BLaER1 (cell line): ENCODE data around the gene ZBTB12.

Experiments
- H3K27ac ChIP-seq: shearing (Covaris generic); formaldehyde crosslinking; 2 replicates; pipeline ENCODE4 v1.8.1; 2022
- H3K27me3 ChIP-seq: shearing (Covaris generic); formaldehyde crosslinking; 2 replicates; pipeline ENCODE4 v1.8.1; 2022
- H3K36me3 ChIP-seq: shearing (Covaris generic); formaldehyde crosslinking; 2 replicates; pipeline ENCODE4 v1.8.1; 2022
- H3K4me1 ChIP-seq: shearing (Covaris generic); formaldehyde crosslinking; 2 replicates; pipeline ENCODE4 v1.8.1; 2022
- H3K4me2 ChIP-seq: shearing (Covaris generic); formaldehyde crosslinking; 2 replicates; pipeline ENCODE4 v1.8.1; 2022
- H3K4me3 ChIP-seq: shearing (Covaris generic); formaldehyde crosslinking; 2 replicates; pipeline ENCODE4 v1.8.1; 2022
- H3K9ac ChIP-seq: shearing (Covaris generic); formaldehyde crosslinking; 2 replicates; pipeline ENCODE4 v1.8.1; 2022
- H3K9me3 ChIP-seq: shearing (Covaris generic); formaldehyde crosslinking; 2 replicates; pipeline ENCODE4 v1.8.1; 2022
- H4K20me1 ChIP-seq: shearing (Covaris generic); formaldehyde crosslinking; 2 replicates; pipeline ENCODE4 v1.8.1; 2022
- Cebpa-rat ChIP-seq: shearing (Covaris generic); IDR thresholded peaks from 2 replicates; pipeline ENCODE4 v1.8.1; 2022

Gene ZBTB12

DNA sequence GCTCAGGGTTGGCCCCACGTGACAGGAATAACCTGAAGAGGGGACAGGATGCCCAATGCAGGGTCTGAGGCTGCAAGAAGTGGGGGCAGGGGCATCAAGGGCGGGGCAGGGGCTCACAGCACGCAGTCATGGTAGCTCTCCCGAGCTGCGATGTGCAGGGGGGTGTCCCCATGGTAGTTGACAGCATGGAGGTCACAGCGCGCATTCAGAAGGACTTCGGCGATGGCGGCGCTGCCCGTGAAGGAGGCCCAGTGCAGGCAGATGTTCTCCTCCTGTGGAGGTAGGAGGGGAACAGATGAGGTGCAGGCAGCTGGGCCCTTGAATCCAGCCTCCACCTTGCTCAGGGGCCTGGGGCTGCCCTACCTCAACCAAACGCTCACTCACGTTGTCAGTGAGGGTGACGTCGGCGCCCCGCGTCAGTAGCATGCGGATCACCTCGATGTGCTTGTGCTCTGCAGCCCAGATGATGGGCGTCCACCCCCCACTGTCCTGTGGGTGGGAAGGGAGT lies 17.3 kb downstream of the ZBTB12 start:
- Histone ChIP-seq H3K4me1 (no peaks in the 10 kb centered on the region), H3K36me3 (peaks cover 100% of the 10 kb centered on the region), H3K4me2 (no peak overlapping the region), H3K9ac (no peak overlapping the region), H4K20me1 (peaks cover 27% of the 10 kb centered on the region), H3K4me3 (no peak overlapping the region), H3K9me3 (no peaks in the 10 kb centered on the region), H3K27me3 (no peaks in the 10 kb centered on the region), H3K27ac (no peak overlapping the region)
- TF ChIP-seq Cebpa-rat, result no peak

DNA sequence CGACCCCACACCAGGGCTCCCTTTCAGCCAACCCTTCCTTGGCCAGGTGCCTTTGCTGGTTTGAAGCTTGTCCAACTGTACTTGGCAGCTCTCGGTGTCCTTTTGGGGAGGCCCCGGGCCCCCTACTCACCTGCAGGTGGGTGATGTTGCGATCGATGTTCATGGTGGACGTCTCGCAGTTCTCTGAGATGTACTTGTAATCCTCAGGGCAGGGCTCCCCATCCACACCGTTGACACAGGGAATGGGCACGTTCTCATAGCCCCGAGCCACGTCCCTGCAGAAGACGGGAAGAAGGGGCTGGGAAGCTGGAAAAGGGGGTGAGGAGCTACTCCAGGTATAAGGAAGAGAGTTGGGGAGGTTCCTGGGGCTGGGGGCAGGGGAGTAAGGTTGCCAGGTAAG lies 18.2 kb downstream of the ZBTB12 start:
- Histone ChIP-seq H3K27ac (no peak overlapping the region), H3K27me3 (no peaks in the 10 kb centered on the region), H4K20me1 (peaks cover 19% of the 10 kb centered on the region; the same call in 1 of the 2 replicates), H3K4me2 (no peak overlapping the region), H3K4me1 (no peaks in the 10 kb centered on the region), H3K9me3 (no peaks in the 10 kb centered on the region), H3K9ac (no peak overlapping the region), H3K36me3 (peaks cover 97% of the 10 kb centered on the region), H3K4me3 (no peak overlapping the region)
- TF ChIP-seq Cebpa-rat, result no peak

- H3K4me1 ChIP-seq, result no peaks in the 10 kb centered on the region
- no peak overlapping the region for H3K27ac ChIP-seq
- no peak for TF ChIP-seq Cebpa-rat
- peaks cover 19% of the 10 kb centered on the region; the same call in 1 of the 2 replicates for H4K20me1 ChIP-seq
- H3K27me3 ChIP-seq, result no peaks in the 10 kb centered on the region
- H3K4me2 ChIP-seq, result no peak overlapping the region
- no peak overlapping the region for H3K9ac ChIP-seq
- no peaks in the 10 kb centered on the region for H3K9me3 ChIP-seq
- H3K36me3 ChIP-seq, result peaks cover 84% of the 10 kb centered on the region
- H3K4me3 ChIP-seq, result no peak overlapping the region
Observed at GRCh38 chr6:31882344-31882743, 19.5 kb downstream of the ZBTB12 start.

GRCh38 chr6:31881136-31881859 lies 20.6 kb downstream of the ZBTB12 start:
- H3K4me2 ChIP-seq, result no peak overlapping the region
- H3K27ac ChIP-seq, result no peak overlapping the region
- H3K9me3 ChIP-seq, result no peaks in the 10 kb centered on the region
- peaks cover 73% of the 10 kb centered on the region for H3K36me3 ChIP-seq
- no peaks in the 10 kb centered on the region for H3K4me1 ChIP-seq
- peaks cover 19% of the 10 kb centered on the region; the same call in 1 of the 2 replicates for H4K20me1 ChIP-seq
- no peaks in the 10 kb centered on the region for H3K27me3 ChIP-seq
- no peak overlapping the region for H3K9ac ChIP-seq
- H3K4me3 ChIP-seq, result no peak overlapping the region
- TF ChIP-seq Cebpa-rat, result no peak

DNA sequence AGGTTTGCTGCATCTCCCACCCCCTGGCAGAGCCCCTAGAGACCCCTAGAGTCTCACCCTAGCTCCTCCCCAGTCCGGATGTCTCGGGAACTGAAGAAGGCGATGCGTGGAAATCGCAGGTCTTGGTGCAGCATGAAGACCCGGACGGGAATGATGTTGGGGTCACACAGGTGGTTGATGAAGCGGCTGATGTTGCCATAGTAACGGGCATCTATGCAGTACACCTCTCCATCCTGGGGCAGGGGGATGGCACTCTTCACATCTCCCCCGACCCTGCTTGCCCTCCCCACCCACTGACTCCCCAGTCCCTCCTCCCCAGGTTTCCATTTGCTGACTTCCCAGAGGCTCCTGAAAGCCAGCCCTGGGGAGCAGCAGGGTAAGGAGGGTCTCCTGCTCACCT lies 21.3 kb downstream of the ZBTB12 start:
- Histone ChIP-seq H3K4me3 (no peak overlapping the region), H3K36me3 (peaks cover 67% of the 10 kb centered on the region), H3K27me3 (no peaks in the 10 kb centered on the region), H3K9ac (no peak overlapping the region), H3K4me1 (no peaks in the 10 kb centered on the region), H4K20me1 (peaks cover 19% of the 10 kb centered on the region; the same call in 1 of the 2 replicates), H3K9me3 (no peaks in the 10 kb centered on the region), H3K27ac (no peak overlapping the region), H3K4me2 (no peak overlapping the region)
- no peak for TF ChIP-seq Cebpa-rat

GRCh38 chr6:31879901-31880300 lies 22.0 kb downstream of the ZBTB12 start:
- Histone ChIP-seq H3K4me1 (peaks cover 2% of the 10 kb centered on the region), H3K27me3 (no peaks in the 10 kb centered on the region), H3K27ac (no peak overlapping the region), H4K20me1 (peaks cover 19% of the 10 kb centered on the region; the same call in 1 of the 2 replicates), H3K4me3 (no peak overlapping the region), H3K4me2 (no peak overlapping the region), H3K9ac (no peak overlapping the region), H3K36me3 (peaks cover 59% of the 10 kb centered on the region), H3K9me3 (no peaks in the 10 kb centered on the region)
- TF ChIP-seq Cebpa-rat, result no peak

DNA sequence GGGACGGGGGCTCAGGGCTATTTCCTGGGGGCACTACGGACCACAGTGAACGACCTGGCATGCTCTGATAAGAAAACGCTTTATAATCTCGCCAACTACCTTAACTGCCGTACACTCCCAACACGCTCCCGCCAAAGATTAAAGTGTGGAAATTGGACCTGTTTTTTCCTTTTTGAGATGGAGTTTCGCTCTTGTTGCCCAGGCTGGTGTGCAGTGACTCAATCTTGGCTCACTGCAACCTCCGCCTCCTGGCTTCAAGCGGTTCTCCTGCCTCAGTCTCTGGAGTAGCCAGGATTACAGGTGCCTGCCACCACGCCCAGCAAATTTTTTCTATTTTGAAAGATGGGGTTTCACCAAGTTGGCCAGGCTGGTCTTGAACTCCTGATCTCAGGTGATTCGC lies 22.7 kb downstream of the ZBTB12 start:
- Histone ChIP-seq H3K36me3 (peaks cover 52% of the 10 kb centered on the region), H4K20me1 (peaks cover 19% of the 10 kb centered on the region; the same call in 1 of the 2 replicates), H3K27ac (no peak overlapping the region), H3K4me1 (peaks cover 10% of the 10 kb centered on the region), H3K4me2 (no peak overlapping the region), H3K9ac (no peak overlapping the region), H3K27me3 (no peaks in the 10 kb centered on the region), H3K4me3 (no peak overlapping the region), H3K9me3 (no peaks in the 10 kb centered on the region)
- no peak for TF ChIP-seq Cebpa-rat

- no peak within 1 kb of the TSS for H3K9ac ChIP-seq
- H3K27ac ChIP-seq, result 0 out of 2 replicates have a peak within 1 kb of the TSS, but pooled peaks have one; percentile 9
- peaks cover 48% of the 10 kb centered on the region for H3K36me3 ChIP-seq
- H3K4me3 ChIP-seq, result no peak within 1 kb of the TSS
- H3K9me3 ChIP-seq, result no peaks in the 10 kb centered on the region
- H3K4me2 ChIP-seq, result no peak within 1 kb of the TSS
- TF ChIP-seq Cebpa-rat, result no peak
- H4K20me1 ChIP-seq, result peaks cover 19% of the 10 kb centered on the region; the same call in 1 of the 2 replicates
- H3K4me1 ChIP-seq, result peaks cover 12% of the 10 kb centered on the region
- H3K27me3 ChIP-seq, result no peaks in the 10 kb centered on the region
Observed at GRCh38 chr6:31878726-31879125, 23.2 kb downstream of the ZBTB12 start, which contains the start of gene SLC44A4. SLC44A4 (minus strand) TSS chr6:31878997; CDS start chr6:31878980, 17 bp downstream.

- H3K27ac ChIP-seq, result 0 out of 2 replicates have a peak overlapping the region, but pooled peaks have one; percentile 9
- H3K4me2 ChIP-seq, result no peak overlapping the region
- H3K9ac ChIP-seq, result no peak overlapping the region
Observed at GRCh38 chr6:31878222-31878621, 23.7 kb downstream of the ZBTB12 start.

DNA sequence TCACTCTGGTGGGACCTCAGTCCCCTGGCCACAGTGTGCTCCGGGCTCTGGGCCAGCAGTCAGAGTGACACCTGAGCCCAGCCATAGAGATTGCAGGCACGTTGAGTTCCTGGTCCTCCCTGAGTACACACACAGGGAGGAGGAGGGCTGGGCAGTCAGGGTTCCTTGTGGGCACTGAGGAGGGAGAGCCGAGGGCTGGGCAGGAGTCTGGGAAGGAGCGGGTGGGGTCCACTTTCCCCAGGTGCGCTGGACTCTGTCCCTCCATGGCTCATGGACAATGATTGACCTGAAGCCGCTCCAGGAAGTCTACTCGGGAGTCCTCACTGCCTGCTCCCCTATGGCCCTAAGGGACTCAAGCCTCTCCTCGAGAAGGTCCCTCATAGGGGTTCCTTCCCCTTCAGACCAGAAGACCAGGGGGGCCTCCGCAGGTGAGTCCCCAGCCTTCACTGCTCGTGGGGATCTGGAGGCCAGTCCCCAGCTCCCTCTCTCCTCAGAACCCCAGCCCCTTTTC lies 24.2 kb downstream of the ZBTB12 start:
- Histone ChIP-seq H3K4me3 (no peak overlapping the region), H3K27ac (no peak overlapping the region), H3K4me1 (peaks cover 12% of the 10 kb centered on the region), H3K4me2 (no peak overlapping the region), H3K9me3 (no peaks in the 10 kb centered on the region), H3K27me3 (no peaks in the 10 kb centered on the region), H4K20me1 (peaks cover 10% of the 10 kb centered on the region; the same call in 1 of the 2 replicates), H3K36me3 (peaks cover 37% of the 10 kb centered on the region), H3K9ac (no peak overlapping the region)
- TF ChIP-seq Cebpa-rat, result no peak

More at GRCh38 chr6:31878222-31878621, 23.7 kb downstream of the ZBTB12 start:
- peaks cover 43% of the 10 kb centered on the region for H3K36me3 ChIP-seq
- no peak for TF ChIP-seq Cebpa-rat
- no peaks in the 10 kb centered on the region for H3K9me3 ChIP-seq
- H4K20me1 ChIP-seq, result peaks cover 15% of the 10 kb centered on the region; the same call in 1 of the 2 replicates
- no peak overlapping the region for H3K4me3 ChIP-seq
- peaks cover 12% of the 10 kb centered on the region for H3K4me1 ChIP-seq
- no peaks in the 10 kb centered on the region for H3K27me3 ChIP-seq
